ENCODE data around the gene WWOX. TPM values are rescaled to one million over a fixed set of nuclear protein-coding genes. Genes with fewer than 3 reads are reported as not detected.

The WWOX gene
- total RNA-seq, 1 donor from 2014 or later, result 7.3 TPM

- H3K27me3 ChIP-seq (ENCODE audit: insufficient read depth, low read length), result no peaks in the 10 kb centered on the region
- H3K9ac ChIP-seq (ENCODE audit: low read length), result no peak overlapping the region
- H3K79me2 ChIP-seq (ENCODE audit: insufficient read depth, low read length), result no peaks in the 10 kb centered on the region
- Mint-ChIP-seq H3K4me3 (ENCODE audit: unreplicated experiment) (no peak overlapping the region), H3K27me3 (ENCODE audit: low read depth, unreplicated experiment) (no peaks in the 10 kb centered on the region), H3K27ac (ENCODE audit: unreplicated experiment) (peak overlapping the region; percentile 85), H3K9me3 (ENCODE audit: unreplicated experiment) (no peaks in the 10 kb centered on the region), H3K4me1 (ENCODE audit: low read depth, unreplicated experiment) (peaks cover 7% of the 10 kb centered on the region), H3K36me3 (ENCODE audit: low read depth, unreplicated experiment) (no peaks in the 10 kb centered on the region)
- no peak overlapping the region for H3K27ac ChIP-seq (ENCODE audit: low read depth, low read length)
- H3K9me3 ChIP-seq (ENCODE audit: insufficient read depth, low read depth, low read length), result no peaks in the 10 kb centered on the region
- no peak for FAIRE-seq
- no peaks in the 10 kb centered on the region for H3K4me1 ChIP-seq (ENCODE audit: insufficient read depth, low read length)
- no peak for DNase-seq (ENCODE audit: low read depth)
- no peak overlapping the region for H2AFZ ChIP-seq (ENCODE audit: low read depth, low read length)
- H3K36me3 ChIP-seq (ENCODE audit: insufficient read depth, low read length), result no peaks in the 10 kb centered on the region
- H3K4me2 ChIP-seq (ENCODE audit: low read length), result no peak overlapping the region
- no peaks in the 10 kb centered on the region for H4K20me1 ChIP-seq (ENCODE audit: insufficient read depth, low read length)
- no peak overlapping the region for H3K4me3 ChIP-seq (ENCODE audit: insufficient read depth, low read depth, low read length)
- TF ChIP-seq EZH2 (IDR thresholded peaks at IDR 0.05; ENCODE audit: insufficient read depth, low read length), result no peak
- TF ChIP-seq, protein P1, sequence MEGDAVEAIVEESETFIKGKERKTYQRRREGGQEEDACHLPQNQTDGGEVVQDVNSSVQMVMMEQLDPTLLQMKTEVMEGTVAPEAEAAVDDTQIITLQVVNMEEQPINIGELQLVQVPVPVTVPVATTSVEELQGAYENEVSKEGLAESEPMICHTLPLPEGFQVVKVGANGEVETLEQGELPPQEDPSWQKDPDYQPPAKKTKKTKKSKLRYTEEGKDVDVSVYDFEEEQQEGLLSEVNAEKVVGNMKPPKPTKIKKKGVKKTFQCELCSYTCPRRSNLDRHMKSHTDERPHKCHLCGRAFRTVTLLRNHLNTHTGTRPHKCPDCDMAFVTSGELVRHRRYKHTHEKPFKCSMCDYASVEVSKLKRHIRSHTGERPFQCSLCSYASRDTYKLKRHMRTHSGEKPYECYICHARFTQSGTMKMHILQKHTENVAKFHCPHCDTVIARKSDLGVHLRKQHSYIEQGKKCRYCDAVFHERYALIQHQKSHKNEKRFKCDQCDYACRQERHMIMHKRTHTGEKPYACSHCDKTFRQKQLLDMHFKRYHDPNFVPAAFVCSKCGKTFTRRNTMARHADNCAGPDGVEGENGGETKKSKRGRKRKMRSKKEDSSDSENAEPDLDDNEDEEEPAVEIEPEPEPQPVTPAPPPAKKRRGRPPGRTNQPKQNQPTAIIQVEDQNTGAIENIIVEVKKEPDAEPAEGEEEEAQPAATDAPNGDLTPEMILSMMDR (IDR thresholded peaks at IDR 0.05; ENCODE audit: insufficient read depth, low read depth, low read length), result no peak
Measured at GRCh38 chr16:78200023-78200389, 100.6 kb downstream of the WWOX start.

DNA sequence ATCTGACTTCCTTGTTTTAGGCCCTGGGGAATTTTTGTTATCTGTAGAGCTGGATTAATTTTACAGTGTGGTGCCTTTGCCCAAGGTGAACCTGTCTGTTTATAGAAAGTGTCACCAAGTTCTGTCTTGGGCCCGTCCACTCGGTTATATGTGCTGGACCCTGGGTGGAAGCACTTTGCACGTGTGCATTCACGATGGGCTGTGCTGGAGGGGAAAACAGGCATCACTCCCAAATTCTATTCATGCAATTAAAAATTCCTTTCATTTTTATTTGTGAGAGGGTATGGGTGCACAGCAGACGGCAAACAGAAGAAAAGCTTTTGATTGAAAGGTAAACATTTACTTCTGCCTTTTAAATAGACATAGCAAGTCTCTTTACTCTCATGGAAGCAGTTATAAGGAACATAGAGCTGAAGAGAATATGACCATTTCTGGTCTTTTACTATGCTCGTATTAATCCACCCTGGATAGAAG is 101.2 kb downstream of the WWOX start:
- H3K4me3 Mint-ChIP-seq (ENCODE audit: unreplicated experiment), result no peak overlapping the region
- H3K36me3 Mint-ChIP-seq (ENCODE audit: low read depth, unreplicated experiment), result no peaks in the 10 kb centered on the region
- Histone ChIP-seq H3K4me3 (ENCODE audit: insufficient read depth, low read depth, low read length) (no peak overlapping the region), H3K4me2 (ENCODE audit: low read length) (no peak overlapping the region), H3K36me3 (ENCODE audit: insufficient read depth, low read length) (no peaks in the 10 kb centered on the region), H2AFZ (ENCODE audit: low read depth, low read length) (no peak overlapping the region), H3K79me2 (ENCODE audit: insufficient read depth, low read length) (no peaks in the 10 kb centered on the region), H3K9ac (ENCODE audit: low read length) (no peak overlapping the region), H3K4me1 (ENCODE audit: insufficient read depth, low read length) (no peaks in the 10 kb centered on the region), H3K27ac (ENCODE audit: low read depth, low read length) (no peak overlapping the region), H3K27me3 (ENCODE audit: insufficient read depth, low read length) (no peaks in the 10 kb centered on the region), H4K20me1 (ENCODE audit: insufficient read depth, low read length) (no peaks in the 10 kb centered on the region), H3K9me3 (ENCODE audit: insufficient read depth, low read depth, low read length) (no peaks in the 10 kb centered on the region)
- peak overlapping the region; percentile 85 for H3K27ac Mint-ChIP-seq (ENCODE audit: unreplicated experiment)
- no peak for FAIRE-seq
- no peak for TF ChIP-seq EZH2 (IDR thresholded peaks at IDR 0.05; ENCODE audit: insufficient read depth, low read length)
- TF ChIP-seq, protein P1 (IDR thresholded peaks at IDR 0.05; ENCODE audit: insufficient read depth, low read depth, low read length), result no peak
- H3K27me3 Mint-ChIP-seq (ENCODE audit: low read depth, unreplicated experiment), result no peaks in the 10 kb centered on the region
- H3K4me1 Mint-ChIP-seq (ENCODE audit: low read depth, unreplicated experiment), result peaks cover 7% of the 10 kb centered on the region
- H3K9me3 Mint-ChIP-seq (ENCODE audit: unreplicated experiment), result no peaks in the 10 kb centered on the region
- DNase-seq (ENCODE audit: low read depth), result no peak

DNA sequence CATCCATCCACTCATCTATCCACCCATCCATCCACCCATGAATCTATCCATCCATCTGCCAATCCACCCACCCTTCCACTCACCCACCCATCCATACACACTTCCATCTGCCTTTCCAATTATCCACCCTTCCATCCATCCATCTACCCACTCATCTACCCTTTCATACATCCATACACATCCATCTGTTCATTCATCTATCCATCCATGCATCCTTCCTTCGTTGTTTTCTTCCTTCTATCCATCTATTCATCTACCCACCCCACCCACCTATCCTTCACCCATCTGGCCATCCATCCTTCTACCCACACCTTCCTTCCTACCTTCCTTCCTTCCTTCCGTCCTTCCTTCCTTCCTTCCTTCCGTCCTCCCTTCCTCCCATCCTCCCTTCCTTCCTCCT is 106.1 kb downstream of the WWOX start:
- no peaks in the 10 kb centered on the region for H3K9me3 ChIP-seq (ENCODE audit: insufficient read depth, low read depth, low read length)
- FAIRE-seq, result no peak
- no peak for DNase-seq (ENCODE audit: low read depth)
- Mint-ChIP-seq H3K4me3 (ENCODE audit: unreplicated experiment) (no peak overlapping the region), H3K4me1 (ENCODE audit: low read depth, unreplicated experiment) (peaks cover 8% of the 10 kb centered on the region), H3K9me3 (ENCODE audit: unreplicated experiment) (no peaks in the 10 kb centered on the region), H3K27me3 (ENCODE audit: low read depth, unreplicated experiment) (no peaks in the 10 kb centered on the region), H3K27ac (ENCODE audit: unreplicated experiment) (no peak overlapping the region), H3K36me3 (ENCODE audit: low read depth, unreplicated experiment) (no peaks in the 10 kb centered on the region)
- H3K4me3 ChIP-seq (ENCODE audit: insufficient read depth, low read depth, low read length), result no peak overlapping the region
- H2AFZ ChIP-seq (ENCODE audit: low read depth, low read length), result no peak overlapping the region
- no peaks in the 10 kb centered on the region for H3K27me3 ChIP-seq (ENCODE audit: insufficient read depth, low read length)
- H3K4me2 ChIP-seq (ENCODE audit: low read length), result no peak overlapping the region
- H3K4me1 ChIP-seq (ENCODE audit: insufficient read depth, low read length), result peaks cover 7% of the 10 kb centered on the region
- no peak overlapping the region for H3K9ac ChIP-seq (ENCODE audit: low read length)
- no peaks in the 10 kb centered on the region for H3K36me3 ChIP-seq (ENCODE audit: insufficient read depth, low read length)
- no peaks in the 10 kb centered on the region for H4K20me1 ChIP-seq (ENCODE audit: insufficient read depth, low read length)
- no peak for TF ChIP-seq EZH2 (IDR thresholded peaks at IDR 0.05; ENCODE audit: insufficient read depth, low read length)
- TF ChIP-seq, protein P1 (IDR thresholded peaks at IDR 0.05; ENCODE audit: insufficient read depth, low read depth, low read length), result no peak
- H3K79me2 ChIP-seq (ENCODE audit: insufficient read depth, low read length), result no peaks in the 10 kb centered on the region
- no peak overlapping the region for H3K27ac ChIP-seq (ENCODE audit: low read depth, low read length)
